ENCODE data around the gene NCBP3.
A peak's percentile ranks its signal among the peaks of the same experiment; 100 is the strongest.
"Not testable (repeated sequence)": the region's sequence is repeated elsewhere in the genome, so short reads cannot be mapped to it uniquely, and the experiment has no call there.

NCBP3 gene

DNA sequence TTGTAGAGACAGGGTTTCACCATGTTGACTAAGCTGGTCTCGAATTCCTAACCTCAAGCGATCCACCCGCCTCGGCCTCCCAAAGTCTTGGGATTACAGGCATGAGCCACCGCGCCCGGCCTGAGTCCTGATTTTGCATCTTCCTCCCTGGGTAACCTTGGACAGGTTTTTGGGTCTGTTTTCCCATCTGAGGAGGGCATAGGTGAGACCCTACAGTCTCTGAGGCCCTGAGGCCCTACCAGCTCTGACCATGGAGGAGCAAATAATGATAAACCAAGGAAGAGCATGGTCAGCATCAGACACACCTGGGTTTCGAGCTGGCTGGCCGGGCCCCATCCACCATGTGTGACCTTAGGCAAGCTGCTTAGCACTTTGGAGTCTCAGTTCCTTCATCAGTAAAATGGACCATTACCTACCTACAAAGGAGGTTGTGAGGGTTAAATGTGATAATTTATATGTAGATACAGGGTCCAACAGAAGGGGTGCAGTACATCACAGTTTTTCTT lies 1.2 kb upstream of the NCBP3 start:
- DNase-seq (ENCODE audit: low spot score) = no peak

DNA sequence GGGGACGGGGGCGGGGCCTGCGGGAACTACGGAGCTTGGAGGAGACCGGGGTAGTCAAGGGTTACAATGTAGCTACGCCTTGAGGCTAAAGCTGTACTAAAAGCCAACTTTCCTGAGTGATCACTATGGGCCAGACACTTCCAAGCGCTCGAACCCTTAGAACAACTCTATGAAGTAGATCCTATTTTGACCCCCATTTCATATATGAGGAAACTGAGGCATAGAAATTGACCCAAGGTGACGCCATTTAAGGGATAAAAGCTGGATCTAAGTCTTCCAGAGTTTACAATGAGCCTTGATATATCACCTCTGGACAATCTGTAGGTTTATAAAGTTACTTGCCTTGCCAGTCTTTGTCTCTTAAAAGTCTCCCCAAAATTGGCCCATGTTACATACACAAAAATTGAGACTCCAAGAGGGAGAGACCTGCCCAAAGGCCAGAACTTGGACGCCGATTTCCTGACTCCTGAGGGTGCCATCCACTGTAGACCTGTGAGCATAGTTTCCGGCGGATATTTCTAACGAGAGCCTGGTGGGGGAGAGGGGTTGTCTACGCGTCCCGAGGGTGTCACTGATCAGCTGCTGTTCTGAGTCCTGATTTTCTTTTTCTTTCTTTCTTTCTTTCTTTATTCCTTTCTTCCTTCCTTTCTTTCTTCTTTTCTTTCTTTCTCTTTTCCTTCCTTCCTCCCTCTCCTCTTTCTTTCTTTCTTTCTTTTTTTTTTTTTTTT lies 555 bp upstream of the NCBP3 start:
- no peak for DNase-seq (ENCODE audit: low spot score)

DNA sequence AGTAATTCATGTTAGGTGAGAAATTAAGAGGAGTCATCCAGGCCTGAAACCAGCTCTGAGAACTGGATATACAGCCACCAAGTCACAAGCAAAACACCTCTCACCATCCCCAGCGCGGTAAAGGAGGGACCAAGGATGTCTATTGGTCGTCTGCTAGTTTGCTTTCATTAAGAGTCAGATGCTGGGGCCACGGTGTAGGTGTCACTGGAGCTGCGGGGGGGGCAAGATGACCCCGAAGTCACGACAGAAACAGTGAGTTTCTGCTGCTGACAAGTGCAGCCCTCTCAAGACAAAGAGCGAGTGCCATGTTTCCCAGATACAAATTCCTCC lies 790 bp downstream of the NCBP3 start:
- peak; percentile 40 for DNase-seq (ENCODE audit: low spot score)

DNA sequence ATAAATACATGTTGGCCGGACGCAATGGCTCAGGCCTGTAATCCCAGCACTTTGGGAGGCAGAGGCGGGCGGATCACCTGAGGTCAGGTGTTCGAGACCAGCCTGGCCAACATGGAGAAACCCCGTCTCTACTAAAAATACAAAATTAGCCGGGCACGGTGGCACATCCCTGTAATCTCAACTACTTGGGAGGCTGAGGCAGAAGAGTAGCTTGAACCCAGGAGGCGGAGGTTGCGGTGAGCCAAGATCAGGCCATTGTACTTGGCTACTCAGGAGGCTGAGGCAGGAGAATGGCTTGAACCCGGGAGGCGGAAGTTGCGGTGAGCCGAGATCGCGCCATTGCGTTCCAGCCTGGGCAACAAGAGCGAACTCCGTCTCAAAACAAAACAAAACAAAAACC lies 1.5 kb downstream of the NCBP3 start:
- not testable (repeated sequence) for DNase-seq (ENCODE audit: low spot score)

DNA sequence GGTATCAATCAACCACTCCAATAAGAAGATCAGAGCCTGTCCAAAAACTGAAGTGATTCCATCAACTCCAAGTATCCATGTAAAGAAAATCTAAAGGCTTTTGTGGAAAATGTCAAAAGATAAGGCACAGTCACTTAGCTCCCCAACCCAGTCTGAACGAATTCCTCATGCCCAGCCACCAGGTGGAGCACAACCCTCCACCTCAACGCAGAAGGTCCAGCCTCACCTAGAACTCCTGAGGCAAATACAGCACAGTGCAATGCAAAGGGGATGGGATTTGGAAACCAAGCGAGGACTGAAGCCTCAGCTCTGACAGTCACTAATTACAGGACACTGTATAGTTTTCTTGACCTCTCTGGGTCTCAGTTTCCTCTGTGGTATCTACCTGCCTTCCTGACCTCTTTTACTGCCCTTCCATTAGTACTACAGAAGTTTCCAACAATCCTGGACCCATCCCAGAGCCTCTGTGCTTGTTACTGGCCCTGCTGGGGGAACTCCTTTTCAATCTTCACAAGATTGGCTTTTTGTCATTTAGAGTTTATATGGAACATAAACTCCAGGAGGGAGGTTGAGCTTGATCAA lies 2.0 kb downstream of the NCBP3 start:
- DNase-seq (ENCODE audit: low spot score) = peak; percentile 67

DNA sequence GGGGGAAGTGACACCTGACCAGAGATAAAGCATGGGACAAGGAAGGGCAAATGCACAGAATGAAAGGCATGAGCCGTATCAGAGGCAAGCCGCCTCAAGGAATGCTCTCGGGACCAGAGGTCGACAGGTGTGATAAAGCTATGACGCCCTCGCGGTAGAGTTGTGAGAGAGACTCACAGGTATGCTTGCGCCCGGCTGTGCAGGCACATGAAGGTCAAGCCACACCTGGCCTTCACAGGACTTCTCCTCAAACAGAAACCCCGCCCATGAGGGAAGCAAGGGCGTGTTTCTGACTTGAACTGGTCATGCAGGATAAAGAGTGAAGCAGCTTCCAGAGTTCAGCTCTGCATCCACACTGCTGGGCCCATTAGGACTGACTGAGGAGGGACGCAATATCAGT lies 7.8 kb downstream of the NCBP3 start:
- no peak for DNase-seq (ENCODE audit: low spot score)

DNA sequence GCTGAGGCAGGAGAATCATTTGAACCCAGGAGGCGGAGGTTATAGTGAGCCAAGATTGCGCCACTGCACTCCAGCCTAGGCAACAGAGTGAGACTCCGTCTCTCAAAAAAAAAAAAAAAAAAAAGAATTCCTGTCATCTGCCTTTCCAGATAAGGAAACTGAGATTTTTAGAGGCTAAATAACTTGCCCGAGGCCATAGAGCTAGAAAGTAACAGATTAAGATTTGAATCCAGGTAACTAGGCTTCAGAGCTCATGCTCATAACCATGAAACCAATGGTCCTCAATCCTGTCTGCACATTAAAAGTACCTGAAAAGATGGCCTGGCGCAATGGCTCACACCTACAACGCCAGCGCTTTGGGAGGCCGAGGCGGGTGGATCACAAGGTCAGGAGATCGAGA lies 9.5 kb downstream of the NCBP3 start:
- DNase-seq (ENCODE audit: low spot score) = no peak

DNA sequence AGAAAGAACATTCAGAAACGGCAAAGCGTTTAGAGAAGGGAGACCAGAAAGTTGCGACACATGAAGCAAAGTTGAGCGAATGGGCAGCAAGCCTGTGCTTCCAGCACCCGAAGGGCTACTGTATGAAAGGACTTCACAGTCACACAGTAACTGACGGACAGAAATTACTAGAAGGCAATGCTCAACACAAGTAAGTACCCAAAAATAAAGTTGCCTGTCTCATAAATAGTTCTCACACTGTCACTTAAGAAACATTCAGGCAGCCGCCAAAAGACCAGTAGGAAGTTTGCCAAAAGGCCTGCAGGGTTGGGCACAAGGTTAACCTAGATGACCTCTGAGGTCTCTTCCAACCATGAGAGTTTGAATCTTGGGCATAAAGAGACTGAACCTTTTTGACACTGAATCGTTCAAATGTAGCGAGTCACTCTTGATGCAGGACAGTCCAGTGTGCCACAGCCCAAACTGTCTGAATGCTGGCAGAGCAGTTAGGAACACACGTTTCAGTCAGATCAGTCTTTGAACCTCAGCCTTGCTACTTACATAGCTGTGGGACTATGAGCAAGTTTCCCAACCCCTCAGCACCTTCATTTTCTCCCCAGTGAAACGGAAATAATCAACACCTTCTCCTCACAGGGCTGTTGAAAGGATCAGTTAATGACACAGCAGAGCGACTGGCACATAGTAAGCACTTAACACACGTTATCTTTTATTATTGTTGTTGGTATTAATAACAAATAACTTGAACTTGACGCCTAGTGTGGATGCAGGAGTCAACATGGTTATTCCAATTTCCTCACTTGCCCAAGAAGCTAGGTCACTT lies 10.4 kb downstream of the NCBP3 start:
- DNase-seq (ENCODE audit: low spot score) = no peak

DNA sequence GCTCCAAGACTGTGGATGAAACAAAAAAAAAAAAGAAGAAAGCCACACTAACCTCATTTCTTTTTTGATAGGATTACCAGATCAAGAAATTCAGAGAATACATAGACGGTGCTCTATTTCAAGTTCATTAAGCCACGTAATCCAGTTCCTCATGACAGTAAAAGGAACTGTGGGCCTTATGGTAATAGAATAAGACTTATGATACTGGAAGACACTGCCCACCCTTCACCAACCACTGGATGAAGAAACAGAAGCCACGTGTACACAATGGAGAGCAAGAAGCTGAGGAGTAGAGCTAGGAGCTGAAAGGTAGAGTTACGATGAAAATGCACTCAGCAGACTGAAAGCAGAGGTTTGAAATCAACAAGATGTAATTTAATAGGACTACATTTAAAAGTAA lies 11.2 kb downstream of the NCBP3 start:
- DNase-seq (ENCODE audit: low spot score) = no peak

DNA sequence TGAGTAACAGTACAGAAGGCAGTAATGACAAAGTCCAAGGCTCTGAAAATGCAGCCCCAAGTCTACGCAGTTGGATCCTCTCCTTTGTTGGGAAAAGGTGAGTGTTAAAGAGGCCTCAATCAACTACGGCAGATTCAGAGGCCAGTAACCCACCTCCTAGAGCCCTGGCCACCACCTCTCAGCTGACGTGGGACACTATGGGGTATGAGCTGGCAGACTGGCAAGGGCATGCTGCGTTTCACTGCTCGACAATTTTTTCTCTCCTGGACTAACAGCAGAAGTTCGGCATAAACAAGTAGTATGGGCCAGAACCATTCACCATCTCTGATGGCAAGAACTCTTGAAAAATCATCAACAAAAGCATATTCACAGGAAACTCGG lies 17.2 kb downstream of the NCBP3 start:
- DNase-seq (ENCODE audit: low spot score) = no peak

DNA sequence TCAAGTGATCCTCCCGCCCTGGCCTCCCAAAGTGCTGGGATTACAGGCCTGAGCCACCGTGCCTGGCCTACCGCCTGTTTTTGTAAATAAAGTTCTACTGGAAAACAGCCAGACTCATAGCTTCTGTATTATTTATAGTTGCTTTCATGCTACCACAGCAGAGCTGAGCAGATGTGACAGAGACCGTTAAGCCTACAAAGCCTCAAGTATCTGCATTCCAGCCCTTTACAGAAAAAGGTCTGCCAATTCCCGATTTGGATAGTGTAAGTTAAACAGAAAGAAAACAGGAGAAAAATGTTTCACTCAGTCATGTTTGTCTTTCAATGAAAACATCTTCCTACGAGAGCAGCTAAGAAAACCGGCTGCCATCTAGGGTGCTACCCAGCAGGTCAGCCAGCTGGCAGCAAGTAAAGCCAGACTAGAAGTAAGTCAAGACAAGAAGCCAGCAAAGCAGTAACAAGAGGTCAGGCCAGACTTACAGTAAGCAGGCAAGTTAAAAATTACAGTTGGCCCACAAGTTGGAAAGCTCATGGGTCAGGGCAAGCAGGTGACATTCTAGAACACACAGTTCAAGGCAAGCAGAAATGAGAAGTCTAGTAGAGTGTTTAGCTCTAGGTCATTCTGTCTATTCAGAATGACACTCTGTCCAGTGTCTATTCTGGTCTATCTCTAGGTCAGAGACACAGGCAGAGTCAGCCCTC lies 17.7 kb downstream of the NCBP3 start:
- no peak for DNase-seq (ENCODE audit: low spot score)

DNA sequence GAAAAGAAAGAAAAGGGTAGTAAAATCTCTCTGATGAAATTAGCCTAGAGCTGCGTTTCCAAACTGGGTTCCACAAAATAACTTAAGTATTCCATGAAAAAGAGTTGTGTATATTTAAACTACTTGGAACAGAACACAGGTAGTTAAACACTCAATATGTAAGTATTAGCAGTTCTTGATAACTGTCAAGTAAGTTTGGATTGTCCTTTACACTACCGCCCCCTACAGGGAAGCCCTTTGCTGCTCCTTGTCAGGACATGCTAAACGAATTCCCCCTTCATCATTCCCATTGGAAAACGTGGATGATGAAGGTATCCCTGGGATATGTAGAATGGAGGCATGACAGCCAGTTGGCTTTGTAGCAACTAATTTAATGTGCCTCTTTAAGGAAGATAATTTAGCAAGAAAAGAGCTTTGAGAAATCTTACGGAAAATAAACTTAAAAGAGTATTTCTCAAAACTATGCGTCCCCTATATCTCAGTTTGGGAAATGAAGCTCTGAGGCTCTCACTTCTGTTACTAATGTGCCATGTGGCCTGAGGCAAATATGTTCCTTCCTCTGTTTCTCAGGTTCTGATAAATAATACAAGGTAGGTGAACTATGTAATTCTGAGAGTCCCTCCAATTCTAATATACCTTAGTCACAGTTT lies 18.8 kb downstream of the NCBP3 start:
- peak; percentile 51 for DNase-seq (ENCODE audit: low spot score)

DNA sequence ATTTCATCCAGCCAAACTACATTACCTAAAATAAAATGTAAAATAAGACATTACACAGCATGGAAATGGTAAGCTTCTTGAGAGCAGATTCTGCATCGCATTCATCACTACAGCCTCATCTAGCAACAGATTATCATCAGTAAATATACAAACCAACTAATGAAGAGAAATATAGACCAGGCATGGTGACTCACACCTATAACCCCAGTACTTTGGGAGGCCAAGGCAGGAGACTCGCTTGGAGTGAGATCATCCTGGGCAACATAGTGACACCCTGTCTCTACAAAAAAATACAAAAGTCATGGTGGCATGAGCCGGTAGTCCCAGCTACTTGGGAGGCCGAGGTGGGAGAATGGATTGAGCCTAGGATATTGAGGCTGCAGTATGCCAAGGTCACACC lies 19.9 kb downstream of the NCBP3 start:
- no peak for DNase-seq (ENCODE audit: low spot score)

DNA sequence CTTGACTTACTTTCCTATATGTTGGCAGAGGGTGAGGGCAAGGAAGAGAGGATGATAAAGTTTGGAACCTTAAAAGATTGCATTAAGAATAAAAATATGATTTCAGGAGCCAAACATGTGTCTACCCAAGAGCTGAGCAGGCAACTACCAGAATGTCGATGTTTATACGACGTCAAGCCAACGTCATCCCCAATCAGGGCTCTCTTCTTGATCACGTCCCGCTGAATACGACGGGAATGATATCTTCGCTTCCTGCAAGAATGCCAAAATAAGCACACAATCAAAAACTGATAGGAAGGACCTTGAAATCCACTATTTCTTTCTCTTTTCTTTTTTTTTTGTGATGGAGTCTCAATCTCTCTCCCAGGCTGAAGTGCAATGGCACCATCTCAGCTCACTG lies 24.9 kb downstream of the NCBP3 start:
- DNase-seq (ENCODE audit: low spot score) = no peak

DNA sequence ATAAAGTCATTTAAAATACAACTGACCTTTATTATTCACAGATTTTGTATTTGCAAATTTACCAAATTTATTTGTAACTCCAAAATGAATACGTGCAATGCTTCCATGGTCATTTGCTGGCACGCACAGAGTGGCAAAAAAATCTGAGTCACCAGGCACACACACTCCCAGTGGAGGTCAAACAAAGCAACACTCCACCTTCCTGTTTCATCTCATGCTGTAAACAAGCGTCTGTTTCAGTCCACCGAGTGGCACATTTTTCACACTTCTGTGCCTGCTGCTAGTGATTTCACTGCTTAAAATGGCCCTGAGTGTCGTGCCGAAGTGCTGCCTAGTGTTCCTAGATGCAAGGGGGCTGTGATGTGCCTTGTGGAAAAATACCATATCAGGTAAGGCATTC lies 27.3 kb downstream of the NCBP3 start:
- DNase-seq (ENCODE audit: low spot score) = peak; percentile 49

DNA sequence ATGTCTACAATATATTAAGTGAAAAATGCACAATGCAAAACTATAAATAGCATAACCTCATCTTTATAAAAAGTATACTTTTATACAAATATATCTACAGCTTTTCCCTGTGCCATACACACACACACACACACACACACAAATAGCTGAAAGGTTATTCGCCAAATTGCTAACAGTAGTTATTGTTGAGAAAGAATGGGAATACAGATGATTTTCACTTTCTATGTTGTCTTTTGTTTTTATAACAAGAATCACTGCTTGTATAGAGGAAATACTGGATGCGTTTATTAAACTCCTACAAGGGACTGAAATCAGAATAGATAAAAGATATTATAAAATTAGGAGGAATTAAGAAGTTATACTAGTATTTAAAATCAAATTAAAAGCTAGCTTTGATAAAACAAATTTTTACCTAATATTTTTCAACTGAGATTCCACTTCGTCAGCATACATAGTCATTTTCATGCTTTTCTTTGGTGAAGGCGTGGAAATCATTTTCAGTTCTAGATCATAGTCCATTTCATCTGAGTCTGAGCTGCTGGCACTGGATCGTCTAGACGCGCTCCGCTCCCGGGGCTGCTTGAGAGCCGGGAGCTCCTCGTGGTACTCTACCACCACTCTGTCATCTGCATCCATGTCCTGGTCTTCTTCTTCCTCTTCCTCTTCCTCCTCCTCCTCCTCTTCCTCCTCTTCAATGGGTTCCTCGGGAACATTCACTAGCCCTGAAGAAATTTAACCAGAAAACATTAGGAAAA lies 28.0 kb downstream of the NCBP3 start:
- DNase-seq (ENCODE audit: low spot score) = no peak

DNA sequence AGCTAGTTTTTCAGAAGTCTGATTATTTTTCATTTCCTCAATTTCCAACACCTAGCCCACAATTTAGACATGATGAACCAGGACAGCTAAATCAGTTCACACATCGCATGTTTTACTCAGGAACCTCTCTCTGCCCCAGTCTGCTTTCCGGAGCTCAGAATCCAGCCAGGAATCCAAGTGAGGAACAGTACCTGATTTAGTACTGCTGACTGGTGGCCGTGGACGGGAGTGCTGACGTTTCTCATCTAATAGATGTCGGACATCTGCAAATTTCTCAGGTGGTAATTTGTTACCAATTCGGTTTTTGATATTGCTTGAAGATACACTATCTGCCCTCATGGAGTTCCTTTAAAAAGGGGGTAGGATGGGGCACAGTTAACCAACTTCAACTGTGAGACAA lies 30.1 kb downstream of the NCBP3 start:
- DNase-seq (ENCODE audit: low spot score) = no peak

DNA sequence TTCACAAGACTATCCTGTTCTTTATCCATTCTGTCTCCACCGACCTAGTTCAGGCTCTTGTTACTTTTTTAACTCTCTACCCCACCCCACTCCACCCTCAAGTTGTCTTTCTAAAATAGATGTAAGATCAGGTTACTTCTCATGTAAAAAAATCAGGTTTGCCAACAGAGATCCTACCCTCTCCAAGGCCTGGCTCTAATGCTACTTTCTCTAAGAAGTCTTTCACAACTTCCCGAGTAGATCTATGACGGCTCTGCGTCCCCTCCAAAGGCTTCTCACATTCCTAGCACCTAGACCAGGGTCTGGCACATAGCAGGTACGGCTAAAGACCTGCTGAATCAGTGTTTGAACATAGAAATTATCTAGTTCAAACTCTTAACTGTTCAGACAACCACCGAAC lies 30.9 kb downstream of the NCBP3 start:
- no peak for DNase-seq (ENCODE audit: low spot score)

DNA sequence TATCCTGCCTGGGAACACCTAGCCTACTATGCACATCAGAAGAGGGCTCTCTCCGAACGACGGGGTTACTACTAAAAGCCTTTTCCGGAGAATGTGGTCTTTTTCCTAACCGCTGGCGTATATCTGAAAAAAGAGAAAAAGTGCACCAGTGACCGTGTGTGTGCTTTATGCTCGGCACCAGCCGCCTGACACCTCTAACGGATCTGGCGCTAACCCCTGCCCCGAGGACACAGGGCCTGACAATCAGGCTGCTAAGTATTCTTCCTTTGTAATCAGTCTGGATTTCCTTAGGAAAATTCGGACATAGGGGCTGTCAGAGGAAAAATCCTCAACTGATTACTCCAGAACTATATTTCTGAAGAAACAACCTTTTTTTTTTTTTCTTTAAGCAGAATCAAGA lies 31.7 kb downstream of the NCBP3 start:
- no peak for DNase-seq (ENCODE audit: low spot score)

DNA sequence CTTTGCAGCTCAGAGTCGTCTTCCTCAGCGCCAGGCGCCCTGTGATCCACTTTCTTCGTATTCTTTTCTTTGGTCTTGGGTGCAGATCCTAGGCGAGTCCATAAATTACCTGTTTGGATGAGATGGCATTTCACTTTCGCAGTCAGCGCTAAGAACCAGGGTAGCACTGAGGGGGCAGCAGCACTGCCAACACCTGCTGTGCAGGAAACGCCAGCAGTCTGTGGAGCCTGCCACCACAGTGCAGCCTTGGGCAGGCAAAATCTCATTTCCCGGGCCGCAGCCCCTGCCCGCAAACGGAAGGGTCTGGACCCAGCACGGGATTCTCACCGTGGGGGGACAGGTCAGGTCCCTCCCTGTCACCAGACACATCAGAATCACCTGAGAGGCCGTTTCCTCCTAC lies 32.9 kb downstream of the NCBP3 start:
- no peak for DNase-seq (ENCODE audit: low spot score)

DNA sequence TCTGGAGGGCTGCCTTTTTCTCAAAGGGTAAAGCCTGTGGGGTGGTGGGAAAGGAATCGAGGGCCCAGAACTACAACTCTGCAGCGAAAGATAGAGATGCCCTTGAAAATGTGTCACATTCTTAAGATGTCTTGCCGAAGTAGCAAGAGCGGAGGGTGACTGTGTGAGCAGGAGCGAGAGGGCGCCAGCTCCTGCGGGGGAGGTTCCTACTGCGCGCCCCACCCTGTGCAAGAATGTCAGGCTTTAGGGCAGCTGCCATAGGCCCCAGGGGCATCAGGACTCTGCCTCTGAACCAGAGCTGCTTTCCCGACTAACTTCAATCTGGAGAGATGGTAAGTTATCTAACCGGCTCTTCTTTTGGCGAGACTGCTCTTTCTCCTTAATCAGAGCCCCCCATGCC lies 33.3 kb downstream of the NCBP3 start:
- no peak for DNase-seq (ENCODE audit: low spot score)

Data from germinal center (tissue), 1 donor.